Measurements from ENCODE around the gene MBD6. TPM values are rescaled to one million over a fixed set of nuclear protein-coding genes. Genes with fewer than 3 reads are reported as not detected.

MBD6 gene
- total RNA-seq, 3 donors from 2014 or later, result 116 to 137 (median 120) TPM

DNA sequence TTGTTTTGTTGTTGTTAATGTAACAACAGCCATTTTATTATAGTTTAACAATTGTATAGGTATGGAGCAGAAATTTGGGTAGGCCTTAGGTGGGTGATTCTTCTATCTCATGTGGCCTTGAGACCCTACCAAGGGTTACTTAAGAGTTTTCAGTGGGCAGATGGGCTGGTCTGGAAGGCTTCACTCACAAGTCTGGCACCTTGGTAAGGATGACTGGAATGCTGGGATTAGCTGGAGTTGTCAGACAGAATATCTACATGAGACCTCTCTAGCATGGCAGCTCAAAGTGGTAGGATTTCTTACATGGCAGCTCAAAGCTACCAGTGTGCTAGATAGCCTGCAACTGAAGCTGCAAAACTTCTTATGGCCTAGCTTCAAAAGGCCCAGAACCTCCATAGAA lies 36.9 kb upstream of the MBD6 start:
- Histone ChIP-seq H3K4me3 (no peak overlapping the region), H3K9me3 (no peaks in the 10 kb centered on the region), H3K36me3 (ENCODE audit: low read depth) (peaks cover 3% of the 10 kb centered on the region), H3K4me1 (ENCODE audit: low read depth) (peaks cover 10% of the 10 kb centered on the region)
- DNase-seq (peak in 1 of 3 donors; percentile 2), ATAC-seq (no peak)
- intact Hi-C loops (cut with DNase I, micrococcal nuclease), result no loop called here
- TF ChIP-seq CTCF (IDR thresholded peaks at IDR 0.05), result no peak

DNA sequence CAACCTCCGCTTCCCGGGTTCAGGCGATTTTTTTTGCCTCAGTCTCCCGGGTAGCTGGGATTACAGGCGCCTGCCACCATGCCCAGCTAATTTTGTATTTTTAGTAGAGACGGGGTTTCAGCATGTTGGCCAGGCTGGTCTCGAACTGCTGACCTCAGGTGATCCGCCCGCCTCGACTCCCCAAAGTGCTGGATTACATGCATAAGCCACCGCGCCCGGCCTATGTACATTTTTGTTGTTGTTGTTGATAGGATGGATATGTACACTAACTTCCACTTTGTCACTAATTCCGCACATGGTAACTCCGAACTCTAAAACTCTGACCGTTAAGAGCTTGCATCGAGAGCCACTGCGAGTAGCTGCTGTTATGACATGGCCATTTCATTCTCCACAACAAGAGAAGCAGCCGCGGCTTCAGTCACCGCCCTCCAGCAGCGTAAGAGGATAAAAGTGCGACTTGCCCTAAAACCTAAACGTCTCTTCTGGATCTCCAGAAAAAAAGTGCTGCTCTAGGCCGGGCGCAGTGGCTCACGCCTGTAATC lies 35.5 kb upstream of the MBD6 start:
- DNase-seq (no peak), ATAC-seq (no peak)
- Histone ChIP-seq H3K4me3 (no peak overlapping the region), H3K9me3 (no peaks in the 10 kb centered on the region), H3K36me3 (ENCODE audit: low read depth) (peaks cover 3% of the 10 kb centered on the region), H3K4me1 (ENCODE audit: low read depth) (peaks cover 10% of the 10 kb centered on the region)
- no peak for TF ChIP-seq CTCF (IDR thresholded peaks at IDR 0.05)
- intact Hi-C loops (cut with DNase I, micrococcal nuclease), result no loop called here

GRCh38 chr12:57487597-57488401 lies 34.8 kb upstream of the MBD6 start, which contains the start of gene MARS1:
MARS1 (plus strand) TSS chr12:57488068; CDS start chr12:57488091, 23 bp downstream.
- DNase-seq (peak; percentile 93 to 97 (median 96)), ATAC-seq (peak; percentile 99)
- no peaks in the 10 kb centered on the region for H3K9me3 ChIP-seq
- H3K4me3 ChIP-seq, result peak within 1 kb of the TSS; percentile 71
- intact Hi-C loops (cut with DNase I, micrococcal nuclease), result no loop called here
- H3K4me1 ChIP-seq (ENCODE audit: low read depth), result peaks cover 10% of the 10 kb centered on the region
- peaks cover 3% of the 10 kb centered on the region for H3K36me3 ChIP-seq (ENCODE audit: low read depth)
- peak; percentile 30 for TF ChIP-seq CTCF (IDR thresholded peaks at IDR 0.05)

GRCh38 chr12:57488402-57489156 lies 34.0 kb upstream of the MBD6 start:
- H3K9me3 ChIP-seq, result no peaks in the 10 kb centered on the region
- peaks cover 3% of the 10 kb centered on the region for H3K36me3 ChIP-seq (ENCODE audit: low read depth)
- peaks cover 10% of the 10 kb centered on the region for H3K4me1 ChIP-seq (ENCODE audit: low read depth)
- peak; percentile 40 for ATAC-seq
- DNase-seq, result peak in 1 of 3 donors; percentile 21
- intact Hi-C loops (cut with DNase I, micrococcal nuclease), result no loop called here
- TF ChIP-seq CTCF (IDR thresholded peaks at IDR 0.05), result no peak
- H3K4me3 ChIP-seq, result peak overlapping the region; percentile 71

- ATAC-seq (no peak), DNase-seq (peak in 1 of 3 donors; percentile 12)
- TF ChIP-seq CTCF (IDR thresholded peaks at IDR 0.05), result no peak
- Histone ChIP-seq H3K9me3 (no peaks in the 10 kb centered on the region), H3K36me3 (ENCODE audit: low read depth) (peaks cover 3% of the 10 kb centered on the region), H3K4me1 (ENCODE audit: low read depth) (peaks cover 10% of the 10 kb centered on the region), H3K4me3 (no peak overlapping the region)
- intact Hi-C loops (cut with DNase I, micrococcal nuclease), result no loop called here
Measured at GRCh38 chr12:57489157-57489641, 33.4 kb upstream of the MBD6 start.
